Left forelimb (tissue), 1 donor: ENCODE results near the gene ACSF2.
A peak's percentile ranks its signal among the peaks of the same experiment; 100 is the strongest.
"Not testable (repeated sequence)": the region's sequence is repeated elsewhere in the genome, so short reads cannot be mapped to it uniquely, and the experiment has no call there.

Experiments
- DNase-seq: peaks from one replicate; pipeline ENCODE4 v3.0.0-alpha.2; 2018; ENCODE audit warnings: low spot score

ACSF2 gene

DNA sequence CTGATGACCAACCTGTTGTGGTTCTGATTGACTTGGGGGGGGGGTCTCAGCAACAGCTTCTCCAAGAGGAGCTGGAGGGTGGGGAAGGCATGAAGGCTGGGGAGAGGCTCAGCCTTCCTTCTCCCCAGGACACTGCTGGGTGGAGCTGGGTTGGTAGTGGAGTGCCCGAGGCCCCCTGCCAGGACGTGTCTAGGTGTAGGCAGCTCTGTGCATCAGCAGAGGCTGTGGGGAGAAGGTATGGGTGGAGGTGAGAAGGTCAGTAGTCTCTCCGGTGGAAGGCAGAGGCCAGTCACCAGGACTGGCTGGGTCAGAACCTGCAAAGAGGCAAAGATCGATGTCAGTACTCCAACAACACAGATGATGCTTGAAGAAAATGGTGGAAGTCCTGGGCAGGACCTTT is 38.7 kb downstream of the ACSF2 start:
- DNase-seq, result no peak

DNA sequence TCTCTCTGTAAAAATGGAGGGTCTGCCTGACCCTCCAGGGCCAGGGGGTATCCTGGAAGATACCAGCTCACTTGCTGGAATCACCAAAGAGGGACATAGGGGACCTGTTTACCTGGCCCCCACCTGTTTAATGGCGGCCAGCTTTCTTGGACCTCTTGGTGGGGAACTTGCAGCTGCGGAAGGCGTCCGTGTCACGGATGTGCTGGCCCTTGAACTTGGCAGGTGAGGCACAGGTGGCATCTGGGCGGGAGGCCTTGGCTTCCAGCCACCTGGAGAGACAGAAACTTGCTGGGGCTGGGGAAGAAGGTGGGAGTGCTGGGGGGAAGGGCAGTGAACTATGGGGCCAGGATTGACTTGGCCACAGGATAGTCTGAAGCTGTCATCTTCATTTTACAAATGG is 39.2 kb downstream of the ACSF2 start:
- DNase-seq, result no peak

DNA sequence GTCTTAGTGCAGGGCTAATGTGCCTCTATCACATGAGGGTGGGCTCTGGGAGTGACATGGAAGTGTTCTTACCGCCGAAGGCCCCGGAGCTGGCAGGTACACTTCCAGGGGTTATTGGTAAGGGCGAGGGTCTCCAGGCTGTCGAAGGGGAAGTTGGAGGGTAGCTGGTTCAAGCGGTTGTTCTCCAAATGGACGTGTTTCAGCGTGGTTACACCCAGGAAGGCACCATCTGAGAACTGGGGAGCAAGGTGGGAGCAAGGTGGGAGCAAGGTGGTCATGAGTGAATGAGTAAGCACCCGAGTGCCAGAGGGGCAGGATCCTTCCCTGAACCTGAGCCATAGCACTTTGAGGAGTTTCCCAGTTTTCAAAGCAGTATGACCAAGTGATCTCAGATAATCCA is 39.6 kb downstream of the ACSF2 start:
- DNase-seq, result no peak

DNA sequence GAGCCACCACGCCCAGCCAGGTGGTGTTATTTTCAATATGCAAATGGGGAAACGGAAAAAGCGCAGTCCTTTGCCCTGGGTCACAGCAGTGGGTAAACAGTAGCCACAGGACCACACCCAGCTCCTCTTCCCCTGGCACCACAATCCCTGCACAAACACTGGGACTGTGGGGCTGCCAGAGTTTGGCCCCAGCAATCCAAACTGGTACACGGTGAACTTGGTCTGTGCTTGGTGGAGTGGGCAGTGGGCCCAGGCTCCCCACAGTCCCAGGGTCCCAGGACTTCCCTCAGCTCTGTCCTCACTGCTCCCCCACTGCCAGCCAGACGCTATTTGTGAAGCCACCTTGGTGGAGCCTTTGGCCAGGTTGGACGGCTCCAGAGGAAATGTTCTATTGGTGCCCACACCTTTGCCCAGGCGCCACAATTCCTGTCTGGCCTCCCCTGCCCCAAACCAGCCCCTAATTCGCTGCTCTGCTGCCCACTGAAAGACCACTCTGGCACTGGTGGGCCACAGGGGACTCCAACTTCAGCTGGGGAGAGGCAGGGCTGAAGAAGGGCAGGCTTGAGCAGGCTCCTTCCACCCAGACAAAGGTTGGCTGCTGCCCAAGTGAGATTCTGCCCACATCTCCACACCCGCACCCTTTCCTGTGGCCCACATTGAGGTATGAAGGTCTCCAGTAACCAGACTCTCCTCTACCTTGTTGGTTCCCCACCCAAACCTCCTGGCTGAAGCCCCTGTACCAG is 40.5 kb downstream of the ACSF2 start:
- DNase-seq, result no peak

DNA sequence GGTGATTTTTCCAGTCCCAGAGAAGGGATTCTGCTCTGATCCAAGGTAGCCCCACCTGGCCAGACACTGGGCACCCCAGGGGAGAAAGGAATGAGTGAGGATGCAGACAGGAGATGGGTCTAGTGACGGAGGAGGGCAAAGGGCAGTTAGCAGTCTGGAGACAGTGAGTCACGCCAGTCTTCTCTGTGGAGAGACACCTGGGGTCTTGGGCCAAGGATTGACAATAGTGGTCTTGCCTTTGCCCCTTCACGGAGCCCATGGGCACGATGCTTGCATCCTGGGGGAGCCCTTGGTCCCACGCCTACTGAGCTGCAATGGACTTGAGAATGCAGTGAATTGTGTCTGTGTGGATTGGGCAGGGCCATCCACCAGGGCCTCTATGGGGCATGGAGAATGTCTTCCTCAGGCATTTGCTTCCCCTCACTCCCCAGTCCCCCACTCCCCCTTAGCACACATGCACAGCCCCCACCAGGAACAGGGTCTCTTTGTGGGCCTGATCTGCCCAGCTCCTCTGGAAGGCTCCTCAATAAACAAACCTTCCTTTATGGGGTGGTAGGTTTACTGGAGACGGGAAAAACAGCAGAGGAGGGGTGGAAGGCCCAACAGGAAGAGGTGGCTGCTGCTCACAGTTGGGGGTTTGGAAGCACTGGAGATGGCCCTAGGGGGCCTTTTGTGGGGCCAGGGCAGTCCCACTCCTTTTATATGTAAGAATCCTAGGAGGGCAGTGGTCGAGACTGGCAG is 41.3 kb downstream of the ACSF2 start:
- DNase-seq, result no peak

DNA sequence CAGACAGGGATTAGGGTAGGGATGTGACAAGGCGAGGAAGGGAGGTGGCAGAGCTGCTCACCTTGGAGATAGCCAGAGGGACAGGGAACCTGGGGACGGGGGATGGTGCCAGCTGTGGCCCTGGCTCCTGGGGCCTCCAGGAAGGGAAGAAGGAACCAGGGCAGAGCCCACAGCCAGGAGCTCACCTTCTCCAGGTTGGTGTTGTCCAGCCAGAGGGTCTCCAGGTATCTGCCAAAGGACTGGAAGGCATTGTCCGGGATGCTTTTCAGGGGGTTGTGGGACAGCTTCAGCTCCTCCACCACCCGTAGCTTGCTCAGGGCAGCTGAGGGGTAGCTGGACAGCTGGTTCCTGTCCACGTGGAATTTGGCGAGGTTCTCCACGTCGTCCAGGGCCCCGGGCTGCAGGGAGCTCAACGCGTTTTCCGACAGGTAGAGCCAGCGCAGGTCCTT is 41.9 kb downstream of the ACSF2 start:
- no peak for DNase-seq

DNA sequence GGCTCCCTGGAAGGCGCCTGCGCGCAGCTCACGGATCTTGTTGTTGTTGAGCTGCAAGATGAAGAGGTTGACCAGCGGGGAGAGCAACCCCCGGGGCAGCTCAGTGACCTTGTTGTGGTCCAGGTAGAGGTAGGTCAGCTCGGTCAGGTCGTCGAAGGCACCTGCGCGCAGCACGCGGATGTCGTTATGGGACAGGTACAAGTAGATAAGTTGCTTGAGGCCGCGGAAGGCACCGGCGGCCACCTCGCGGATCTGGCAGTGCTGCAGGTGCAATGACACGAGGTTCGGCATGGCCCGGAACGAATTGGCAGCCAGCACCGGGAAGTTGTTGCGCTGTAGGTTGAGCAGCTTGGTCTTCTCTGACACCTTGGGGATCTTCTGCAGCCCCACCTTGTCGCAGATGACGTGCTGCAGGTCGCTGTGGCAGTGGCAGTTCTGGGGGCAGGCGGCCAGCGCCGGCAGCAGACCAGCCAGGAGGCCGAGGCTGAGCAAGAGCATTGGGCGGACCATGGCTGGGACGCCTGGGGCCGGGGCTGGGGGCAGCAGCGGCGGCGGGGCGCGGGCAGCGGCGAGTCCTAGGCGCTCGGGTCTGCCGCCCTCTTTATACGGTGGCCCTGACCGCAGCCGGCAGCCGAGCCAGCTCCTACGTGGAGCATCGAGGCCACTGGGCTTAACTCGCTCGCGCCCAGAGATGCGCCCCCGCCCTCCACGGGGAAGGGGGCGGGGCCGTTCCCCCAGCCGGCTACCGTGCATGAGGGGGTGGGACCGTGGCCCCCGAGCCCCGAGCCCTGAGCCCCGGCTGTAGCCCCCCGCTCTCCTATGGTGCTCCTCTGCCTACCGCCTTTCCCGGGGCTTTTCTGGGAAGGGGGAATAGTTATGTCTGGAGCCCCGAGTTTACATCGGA is 42.5 kb downstream of the ACSF2 start, which contains the start of gene CHAD:
CHAD (minus strand) TSS at position 577 of the 904 bp plus-strand sequence; CDS start at position 510, 67 bp downstream.
- no peak for DNase-seq

DNA sequence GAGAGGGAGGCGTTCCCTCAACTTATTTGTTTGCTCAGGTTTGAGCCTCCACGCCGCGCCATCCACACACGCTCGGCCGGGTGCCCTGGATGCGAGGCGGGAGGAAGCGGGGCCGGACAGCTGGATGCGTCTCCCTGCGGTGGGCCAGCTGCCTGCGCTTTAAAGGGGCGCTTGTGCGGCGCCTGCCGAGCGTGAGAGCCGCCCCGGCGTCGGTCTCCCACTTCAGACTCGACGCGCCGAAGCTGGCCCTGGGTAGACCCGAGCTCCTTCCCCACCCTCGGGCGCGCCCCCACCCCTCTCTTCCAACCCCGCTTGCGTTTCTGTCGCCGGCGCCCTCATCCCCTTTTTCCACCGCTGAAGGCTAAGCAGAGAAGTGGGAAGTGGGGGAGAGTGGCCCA is 43.2 kb downstream of the ACSF2 start:
- DNase-seq, result no peak

DNA sequence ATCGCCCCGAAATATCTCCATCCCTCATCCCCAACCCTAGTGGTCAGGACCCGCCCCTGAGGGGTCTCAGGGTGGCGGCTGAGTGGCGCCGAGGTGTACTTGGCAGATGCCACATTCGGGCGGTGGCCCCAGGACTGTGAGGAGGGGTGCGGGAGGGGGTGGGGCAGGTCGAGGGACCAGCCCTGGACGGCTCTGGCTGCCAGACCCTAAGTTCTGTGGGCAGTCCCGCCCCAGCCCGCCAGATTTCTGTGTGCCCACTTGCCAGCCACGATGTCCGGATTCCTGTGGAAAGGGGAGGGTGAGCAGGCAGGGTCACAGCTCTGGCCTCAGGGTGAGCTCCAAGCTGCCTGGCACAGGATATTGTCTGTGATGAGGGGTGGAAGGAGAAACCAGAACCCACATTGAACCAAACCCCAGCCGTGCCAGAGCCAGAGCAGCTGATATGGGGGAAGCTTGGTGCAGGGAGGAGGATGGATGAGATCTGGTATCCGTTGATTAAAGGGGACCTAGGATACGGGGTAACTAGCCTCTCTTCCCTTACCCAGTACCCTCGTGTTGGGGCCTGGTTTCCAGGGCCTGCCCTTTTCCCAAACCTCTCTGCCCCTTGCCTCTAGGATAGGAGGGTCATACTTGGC is 43.8 kb downstream of the ACSF2 start:
- DNase-seq, result no peak

DNA sequence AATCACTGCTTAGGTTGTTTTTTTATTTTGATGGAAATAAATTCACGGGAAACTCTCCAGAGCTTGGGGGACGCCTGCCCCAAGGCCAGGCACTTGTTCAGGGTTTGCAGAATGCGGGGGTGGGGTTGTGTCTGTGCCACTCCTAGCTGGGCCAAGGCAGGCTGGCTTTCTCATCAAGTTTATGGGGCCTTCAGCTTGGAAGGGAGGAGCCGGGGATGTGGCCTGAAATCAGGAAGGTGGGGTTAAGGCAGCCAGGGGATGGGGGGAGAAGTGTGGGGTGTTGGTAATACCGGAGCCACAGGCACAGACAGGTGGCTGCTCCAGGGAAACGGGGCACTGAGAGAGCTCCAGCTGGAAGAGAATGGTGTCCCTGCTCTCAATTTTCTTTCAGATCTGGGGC is 44.4 kb downstream of the ACSF2 start:
- DNase-seq, result no peak

DNA sequence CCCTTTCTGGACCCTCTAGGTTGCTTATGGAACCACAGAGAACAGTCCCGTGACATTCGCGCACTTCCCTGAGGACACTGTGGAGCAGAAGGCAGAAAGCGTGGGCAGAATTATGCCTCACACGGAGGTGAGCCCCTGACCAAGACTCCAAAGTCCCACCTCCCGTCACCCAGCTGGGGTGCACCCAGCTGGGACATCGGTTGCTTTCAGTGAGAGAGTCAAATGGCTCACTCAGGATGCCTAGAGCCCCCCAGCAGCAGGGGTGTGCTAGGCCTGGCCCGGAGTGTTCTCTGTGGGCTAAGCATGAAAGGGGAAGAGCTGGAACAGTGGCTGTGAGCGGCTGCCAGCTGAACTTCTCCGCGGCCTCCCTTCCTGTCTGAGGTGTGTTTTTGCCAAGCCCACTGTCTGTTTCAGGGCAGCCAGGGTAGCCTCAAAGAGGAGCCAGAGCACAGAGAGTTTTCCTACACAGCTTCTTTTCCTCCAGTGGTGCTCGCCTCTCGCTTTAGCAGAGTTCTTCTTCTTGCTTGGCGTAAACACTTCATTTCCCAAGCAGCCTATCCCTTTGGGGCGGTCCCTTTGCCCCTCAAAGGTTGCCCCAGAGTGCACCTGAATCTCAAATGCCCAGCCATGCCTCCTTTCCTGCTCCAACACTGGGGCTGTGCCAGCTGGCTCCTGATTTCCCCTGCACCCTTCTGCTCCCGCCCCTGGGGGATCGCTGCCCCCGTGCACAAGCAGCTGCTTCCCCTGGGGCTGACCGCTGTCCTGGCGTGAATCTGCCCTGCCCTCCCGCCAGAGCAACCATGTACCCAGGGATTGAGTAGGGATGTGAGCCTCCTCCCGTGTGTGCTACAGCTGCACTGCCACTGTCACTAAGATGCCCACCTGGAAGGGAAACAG is 45.2 kb downstream of the ACSF2 start:
- no peak for DNase-seq

DNA sequence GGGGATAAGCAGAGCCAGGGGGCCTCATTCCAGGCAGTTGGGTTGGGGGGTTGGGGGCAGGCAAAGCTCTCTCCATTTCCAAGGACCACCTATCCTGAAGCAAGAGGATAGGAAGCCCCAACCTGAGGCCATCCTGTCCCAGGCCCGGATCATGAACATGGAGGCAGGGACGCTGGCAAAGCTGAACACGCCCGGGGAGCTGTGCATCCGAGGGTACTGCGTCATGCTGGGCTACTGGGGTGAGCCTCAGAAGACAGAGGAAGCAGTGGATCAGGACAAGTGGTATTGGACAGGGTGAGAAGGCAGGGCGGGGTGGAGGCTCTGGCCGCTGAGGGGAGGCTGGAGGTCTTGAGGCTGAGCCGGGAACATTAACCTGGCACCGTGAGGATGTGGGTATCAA is 46.3 kb downstream of the ACSF2 start:
- no peak for DNase-seq

DNA sequence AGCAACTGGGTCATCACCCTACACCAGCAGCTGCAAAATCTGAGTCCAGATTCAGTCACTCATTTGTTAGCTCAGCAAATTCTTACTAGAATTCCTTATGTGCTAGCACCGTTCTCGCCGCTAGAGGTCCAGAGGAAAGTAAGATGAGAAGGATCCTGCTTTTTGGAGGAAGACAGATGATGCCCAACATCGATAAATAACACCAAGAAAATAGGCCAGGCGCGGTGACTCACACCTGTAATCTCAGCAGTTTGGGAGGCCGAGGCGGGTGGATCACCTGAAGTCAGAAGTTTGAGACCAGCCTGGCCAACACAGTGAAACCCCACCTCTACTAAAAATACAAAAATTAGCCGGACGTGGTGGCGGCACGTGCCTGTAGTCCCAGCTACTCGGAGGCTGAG is 46.7 kb downstream of the ACSF2 start:
- DNase-seq, result not testable (repeated sequence)

DNA sequence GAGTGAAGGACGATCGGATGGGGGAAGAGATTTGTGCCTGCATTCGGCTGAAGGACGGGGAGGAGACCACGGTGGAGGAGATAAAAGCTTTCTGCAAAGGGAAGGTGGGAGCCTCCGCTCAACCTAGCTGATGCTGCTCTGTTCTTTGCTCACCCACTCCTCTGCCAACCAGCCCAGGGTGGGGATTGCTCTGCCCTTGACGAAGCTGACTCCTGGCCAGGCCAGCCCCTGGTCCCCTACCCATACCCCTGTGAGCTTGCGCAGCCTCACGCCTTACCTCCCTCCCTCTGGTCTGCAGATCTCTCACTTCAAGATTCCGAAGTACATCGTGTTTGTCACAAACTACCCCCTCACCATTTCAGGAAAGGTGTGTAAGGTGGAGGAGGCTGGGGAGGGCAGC is 47.9 kb downstream of the ACSF2 start:
- no peak for DNase-seq

DNA sequence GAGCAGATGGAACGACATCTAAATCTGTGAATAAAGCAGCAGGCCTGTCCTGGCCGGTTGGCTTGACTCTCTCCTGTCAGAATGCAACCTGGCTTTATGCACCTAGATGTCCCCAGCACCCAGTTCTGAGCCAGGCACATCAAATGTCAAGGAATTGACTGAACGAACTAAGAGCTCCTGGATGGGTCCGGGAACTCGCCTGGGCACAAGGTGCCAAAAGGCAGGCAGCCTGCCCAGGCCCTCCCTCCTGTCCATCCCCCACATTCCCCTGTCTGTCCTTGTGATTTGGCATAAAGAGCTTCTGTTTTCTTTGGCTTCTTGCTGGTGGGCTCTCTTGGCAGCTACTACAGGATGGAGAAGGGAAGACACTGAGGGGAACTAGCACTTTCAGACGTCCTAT is 48.5 kb downstream of the ACSF2 start:
- no peak for DNase-seq

DNA sequence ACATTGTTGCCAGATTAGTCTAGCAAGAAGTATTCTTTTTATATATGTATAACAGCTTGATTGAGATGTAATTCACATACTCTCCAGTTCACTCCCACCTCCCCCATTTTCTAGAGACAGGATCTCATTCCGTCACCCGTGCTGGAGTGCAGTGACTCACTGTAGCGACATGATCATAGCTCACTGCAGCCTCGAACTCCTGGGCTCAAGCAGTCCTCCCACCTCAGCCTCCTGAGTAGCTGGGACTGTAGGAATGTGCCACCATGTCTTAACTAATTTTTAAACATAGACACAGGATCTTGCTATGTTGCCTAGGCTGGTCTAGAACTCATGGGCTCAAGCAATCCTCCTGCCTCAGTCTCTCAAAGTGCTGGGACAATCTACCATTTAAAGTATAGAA is 49.3 kb downstream of the ACSF2 start:
- no peak for DNase-seq

DNA sequence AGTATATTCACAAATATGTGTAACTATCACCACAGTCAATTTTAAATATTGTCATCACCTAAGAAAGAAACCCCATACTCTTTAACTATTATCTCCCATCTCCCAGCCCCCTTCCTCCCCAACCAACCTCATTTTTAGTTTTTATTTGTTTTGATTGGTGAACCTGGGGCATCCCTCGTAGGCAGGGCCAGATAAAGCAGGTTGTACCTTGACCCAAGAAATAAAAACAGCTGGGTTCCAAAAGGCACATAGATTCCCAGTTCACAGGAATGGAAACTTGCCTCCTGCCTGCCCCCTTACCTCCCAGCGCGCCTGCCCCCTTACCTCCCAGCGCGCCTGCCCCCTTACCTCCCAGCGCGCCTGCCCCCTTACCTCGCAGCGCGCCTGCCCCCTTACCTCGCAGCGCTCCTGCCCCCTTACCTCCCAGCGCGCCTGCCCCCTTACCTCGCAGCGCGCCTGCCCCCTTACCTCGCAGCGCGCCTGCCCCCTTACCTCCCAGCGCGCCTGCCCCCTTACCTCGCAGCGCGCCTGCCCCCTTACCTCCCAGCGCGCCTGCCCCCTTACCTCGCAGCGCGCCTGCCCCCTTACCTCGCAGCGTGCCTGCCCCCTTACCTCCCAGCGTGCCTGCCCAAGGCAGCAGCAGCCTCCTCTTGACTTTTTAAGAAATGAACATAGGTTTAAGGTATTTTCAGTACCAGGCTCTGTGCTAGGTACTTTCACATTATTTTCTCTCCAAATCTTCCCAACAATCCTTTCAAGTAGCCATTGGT is 49.9 kb downstream of the ACSF2 start:
- not testable (repeated sequence) for DNase-seq

DNA sequence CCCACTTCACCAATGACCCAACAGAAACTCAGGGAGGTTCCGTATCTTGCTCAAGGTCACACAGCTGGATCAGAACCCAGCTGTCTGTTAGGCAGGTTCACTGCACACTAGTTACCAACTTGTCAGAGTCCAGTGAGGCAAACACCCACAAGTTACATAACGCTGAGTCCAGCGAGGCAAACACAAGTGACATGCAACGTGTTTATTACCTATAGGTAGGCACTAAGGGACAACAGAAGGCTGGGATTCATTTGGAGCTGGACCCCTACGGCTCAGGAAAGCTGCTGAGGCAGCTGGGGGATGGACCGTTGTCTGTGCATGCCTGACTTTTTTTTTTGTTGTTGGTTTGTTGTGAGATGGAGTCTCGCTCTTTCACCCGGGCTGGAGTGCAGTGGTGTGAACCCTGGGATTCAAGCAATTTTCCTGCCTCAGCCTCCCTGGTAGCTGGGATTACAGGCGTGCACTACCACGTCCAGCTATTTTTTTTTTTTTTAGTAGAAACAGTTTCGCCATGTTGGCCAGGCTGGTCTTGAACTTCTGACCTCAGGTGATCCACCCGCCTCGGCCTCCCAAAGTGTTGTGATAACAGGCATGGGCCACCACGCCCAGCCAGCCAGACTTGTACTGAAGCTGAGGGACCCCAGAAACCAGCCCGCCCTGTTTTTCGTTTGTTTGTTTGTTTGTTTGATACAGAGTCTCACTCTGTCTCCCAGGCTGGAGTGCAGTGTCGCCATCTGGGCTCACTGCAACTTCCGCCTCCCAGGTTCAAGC is 50.7 kb downstream of the ACSF2 start:
- peak; percentile 33 for DNase-seq

DNA sequence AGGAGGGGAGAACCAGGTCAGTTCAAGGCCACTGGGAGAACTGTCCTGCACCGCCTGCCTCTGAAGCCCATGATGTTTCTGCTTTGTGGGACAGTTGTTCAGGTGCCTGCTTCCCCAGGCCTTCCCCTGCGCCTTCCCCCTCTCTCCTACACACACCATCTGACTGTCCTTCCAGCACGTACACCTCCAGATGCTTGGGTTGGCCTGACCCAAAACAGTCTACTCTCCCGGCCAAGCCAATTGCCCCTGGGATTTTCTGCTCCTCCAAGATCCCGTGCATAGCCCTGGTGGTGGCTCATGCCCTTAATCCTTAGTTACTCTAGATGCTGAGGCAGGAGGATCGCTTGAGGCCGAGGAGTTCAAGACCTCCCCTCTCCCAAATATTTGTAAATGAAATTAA is 52.0 kb downstream of the ACSF2 start:
- no peak for DNase-seq
